Measurements from ENCODE around the gene RAP1GAP. TPM values are rescaled to one million over a fixed set of nuclear protein-coding genes. Genes with fewer than 3 reads are reported as not detected.

RAP1GAP gene
- total and polyA plus RNA-seq, 2 of the 13 experiments (the other 11 are each of a cell fraction or from before 2014, with no cell fraction given) = 11.9 to 37.5 TPM

DNA sequence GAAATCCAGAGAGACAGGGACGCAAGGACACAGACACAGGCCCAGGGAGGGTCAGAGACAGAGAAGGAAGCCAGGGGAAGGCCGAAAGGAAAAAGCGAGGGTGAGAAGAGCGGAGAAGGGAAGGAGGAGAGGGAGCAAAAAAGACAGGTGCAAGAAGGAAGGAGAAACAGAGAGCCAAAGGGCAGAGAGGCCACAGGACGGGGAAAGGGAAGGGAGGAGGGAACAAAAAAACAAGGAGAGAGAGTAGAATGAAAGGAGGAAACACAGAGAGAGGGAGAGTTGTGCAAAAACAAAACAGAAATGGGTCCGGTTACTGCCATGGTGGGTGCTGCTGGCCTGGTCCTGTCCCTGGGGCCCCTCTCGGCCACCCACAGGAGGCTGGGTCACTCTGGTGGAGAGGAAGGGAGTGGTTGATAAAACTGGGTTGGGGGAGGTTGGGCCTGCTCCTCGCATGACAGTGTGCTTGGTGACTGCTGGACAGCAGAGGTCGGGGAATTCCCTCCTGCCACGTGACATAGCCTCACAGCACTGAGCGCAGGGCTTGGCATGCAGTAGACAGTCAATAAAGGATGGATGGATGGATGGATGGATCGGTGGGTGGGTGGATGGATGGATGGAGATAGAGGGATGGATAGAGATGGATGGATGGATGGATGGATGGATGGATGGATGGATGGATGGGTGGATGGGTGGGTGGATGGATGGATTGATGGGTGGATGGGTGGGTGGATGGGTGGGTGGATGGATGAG is 64.8 kb downstream of the RAP1GAP start (continued):
- TF ChIP-seq, protein P1, sequence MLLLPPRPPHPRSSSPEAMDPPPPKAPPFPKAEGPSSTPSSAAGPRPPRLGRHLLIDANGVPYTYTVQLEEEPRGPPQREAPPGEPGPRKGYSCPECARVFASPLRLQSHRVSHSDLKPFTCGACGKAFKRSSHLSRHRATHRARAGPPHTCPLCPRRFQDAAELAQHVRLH (CRISPR knock-in tag; IDR thresholded peaks at IDR 0.05; ENCODE audit: borderline replicate concordance, low read depth) = no peak
- TF ChIP-seq SIN3A (IDR thresholded peaks at IDR 0.05; ENCODE audit: borderline replicate concordance, low read depth, low read length) (no peak), NPAS2 (CRISPR knock-in tag; IDR thresholded peaks at IDR 0.05; ENCODE audit: borderline replicate concordance) (no peak), ZNF878 (CRISPR knock-in tag; IDR thresholded peaks at IDR 0.05) (no peak)
- TF ChIP-seq, protein P2, sequence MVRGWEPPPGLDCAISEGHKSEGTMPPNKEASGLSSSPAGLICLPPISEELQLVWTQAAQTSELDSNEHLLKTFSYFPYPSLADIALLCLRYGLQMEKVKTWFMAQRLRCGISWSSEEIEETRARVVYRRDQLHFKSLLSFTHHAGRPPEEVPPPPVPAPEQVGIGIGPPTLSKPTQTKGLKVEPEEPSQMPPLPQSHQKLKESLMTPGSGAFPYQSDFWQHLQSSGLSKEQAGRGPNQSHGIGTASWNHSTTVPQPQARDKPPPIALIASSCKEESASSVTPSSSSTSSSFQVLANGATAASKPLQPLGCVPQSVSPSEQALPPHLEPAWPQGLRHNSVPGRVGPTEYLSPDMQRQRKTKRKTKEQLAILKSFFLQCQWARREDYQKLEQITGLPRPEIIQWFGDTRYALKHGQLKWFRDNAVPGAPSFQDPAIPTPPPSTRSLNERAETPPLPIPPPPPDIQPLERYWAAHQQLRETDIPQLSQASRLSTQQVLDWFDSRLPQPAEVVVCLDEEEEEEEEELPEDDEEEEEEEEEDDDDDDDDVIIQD (CRISPR knock-in tag; IDR thresholded peaks at IDR 0.05; ENCODE audit: low read depth) = no peak
- TF ChIP-seq, protein P3, sequence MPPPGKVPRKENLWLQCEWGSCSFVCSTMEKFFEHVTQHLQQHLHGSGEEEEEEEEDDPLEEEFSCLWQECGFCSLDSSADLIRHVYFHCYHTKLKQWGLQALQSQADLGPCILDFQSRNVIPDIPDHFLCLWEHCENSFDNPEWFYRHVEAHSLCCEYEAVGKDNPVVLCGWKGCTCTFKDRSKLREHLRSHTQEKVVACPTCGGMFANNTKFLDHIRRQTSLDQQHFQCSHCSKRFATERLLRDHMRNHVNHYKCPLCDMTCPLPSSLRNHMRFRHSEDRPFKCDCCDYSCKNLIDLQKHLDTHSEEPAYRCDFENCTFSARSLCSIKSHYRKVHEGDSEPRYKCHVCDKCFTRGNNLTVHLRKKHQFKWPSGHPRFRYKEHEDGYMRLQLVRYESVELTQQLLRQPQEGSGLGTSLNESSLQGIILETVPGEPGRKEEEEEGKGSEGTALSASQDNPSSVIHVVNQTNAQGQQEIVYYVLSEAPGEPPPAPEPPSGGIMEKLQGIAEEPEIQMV (CRISPR knock-in tag; IDR thresholded peaks at IDR 0.05; ENCODE audit: low read depth) = no peak

Measured in HepG2 (cell line).